ENCODE measurements around the gene LSAMP.

- TF ChIP-seq PREB (CRISPR knock-in tag; IDR thresholded peaks at IDR 0.05; ENCODE audit: borderline replicate concordance), result no peak
- no peak for TF ChIP-seq MYBL2 (CRISPR knock-in tag; IDR thresholded peaks at IDR 0.05)
- TF ChIP-seq CTCF (IDR thresholded peaks at IDR 0.05), result no peak
- no peak for TF ChIP-seq CREB1 (CRISPR knock-in tag; IDR thresholded peaks at IDR 0.05)
- TF ChIP-seq HMGXB4 (CRISPR knock-in tag; IDR thresholded peaks at IDR 0.05), result no peak
- TF ChIP-seq TEAD4 (CRISPR knock-in tag; IDR thresholded peaks at IDR 0.05), result no peak
- TF ChIP-seq SMAD3 (CRISPR knock-in tag; IDR thresholded peaks at IDR 0.05; ENCODE audit: borderline replicate concordance), result no peak
- no peak for TF ChIP-seq ZNF671 (CRISPR knock-in tag; IDR thresholded peaks at IDR 0.05)
Observed at GRCh38 chr3:115947325-115947724, 498.0 kb downstream of the LSAMP start.
